Kidney (tissue), 14 donors: ENCODE results near the gene ADAMTSL5. TPM values are rescaled to one million over a fixed set of nuclear protein-coding genes. Genes with fewer than 3 reads are reported as not detected.

Source experiments
- DNase-seq, 5 donors: peaks; one replicate each; pipeline ENCODE4 v3.0.0-alpha.2; 2013 to 2020
- FAIRE-seq: peaks from 2 replicates; lab custom pipeline; 2012; peaks lifted over from hg19 to GRCh38; lab: Jason Lieb, UNC
- H3K27ac ChIP-seq, 2 donors: one replicate each; pipeline ENCODE4 v1.7.0; 2013; ENCODE audit warnings: low read depth in 2 of 2, low read length in 2 of 2, inconsistent platforms in 1 of 2
- H3K27me3 ChIP-seq: one replicate; pipeline ENCODE4 v1.7.1; 2013; ENCODE audit warnings: low read length, inconsistent platforms; ENCODE audit not compliant: control insufficient read depth, insufficient read depth
- H3K36me3 ChIP-seq, 3 donors: one replicate each; pipeline versions ENCODE4 v1.7.0 to v1.7.1; 2013; ENCODE audit warnings: low read length in 3 of 3, control low read depth in 1 of 3, inconsistent platforms in 1 of 3; ENCODE audit not compliant: insufficient read depth in 3 of 3, control insufficient read depth in 2 of 3
- H3K4me1 ChIP-seq, 3 donors: one replicate each; pipeline versions ENCODE4 v1.7.0 to v1.7.1; 2013; ENCODE audit warnings: low read length in 3 of 3, inconsistent platforms in 1 of 3, low read depth in 1 of 3; ENCODE audit not compliant: control insufficient read depth in 2 of 3, insufficient read depth in 2 of 3
- H3K4me3 ChIP-seq, 3 donors: one replicate each; pipeline versions ENCODE4 v1.7.0 to v1.8.1; 2013; ENCODE audit warnings: low read length in 3 of 3, control low read depth in 1 of 3, inconsistent platforms in 1 of 3
- H3K9ac ChIP-seq, 3 donors: one replicate each; pipeline versions ENCODE4 v1.7.0 to v1.7.1; 2013; ENCODE audit warnings: low read length in 3 of 3, control low read depth in 1 of 3, inconsistent platforms in 1 of 3
- H3K9me3 ChIP-seq, 3 donors: one replicate each; pipeline versions ENCODE4 v1.7.0 to v1.7.1; 2013; ENCODE audit warnings: low read length in 3 of 3, control low read depth in 1 of 3, inconsistent platforms in 1 of 3; ENCODE audit not compliant: control insufficient read depth in 2 of 3, insufficient read depth in 1 of 3
- intact Hi-C: fragments of 100-400 bp; cut with DNase I; formaldehyde crosslinking; loops from one replicate; pipeline ENCODE4 v1.11.1; 2022
- polyA plus RNA-seq: library from polyadenylated mRNA; stranded (reverse); fragments of 350-450 nt; fragmentation: Illumina TruSeq; extraction: RNeasy Lipid Tissue Mini Kit (QIAGEN cat#74804); gene quantifications from one replicate; pipeline ENCODE4 v1.2.3, GENCODE V29; 2014; ENCODE audit warnings: low read depth, low replicate concordance; ENCODE audit not compliant: insufficient read depth
- total RNA-seq: library from RNA; stranded (reverse); fragmentation: NEBNext Ultra II Directional; extraction: Animal tissue kit (Norgen Biotek cat#: 25700); gene quantifications from one replicate; pipeline ENCODE4 v1.2.1, GENCODE V29; 2021
- TF ChIP-seq, protein P1 (sequence below): IDR thresholded peaks from 3 replicates; pipeline ENCODE4 v1.5.1; 2012; ENCODE audit warnings: mild to moderate bottlenecking, moderate library complexity, borderline replicate concordance; ENCODE audit not compliant: insufficient read depth; ENCODE audit errors: extremely low read depth
- donor health status: control.
- donor health status: control.
- donor health status: control.
- donor health status: control.
- donor health status: control.
- donor health status: DM: yes; HTN: yes; CAD: no.
- donor health status: Normal renal cell carcinoma (clear cell type).

Gene ADAMTSL5
- total and polyA plus RNA-seq, 2 donors from 2014 or later: 1.4 to 4.6 TPM

GRCh38 chr19:1466018-1466460 is 46.8 kb downstream of the ADAMTSL5 start:
- peak in 2 of 5 donors; percentile 52 to 73 for DNase-seq

GRCh38 chr19:1465191-1466016 is 47.4 kb downstream of the ADAMTSL5 start:
- FAIRE-seq (no peak), DNase-seq (peak in 4 of 5 donors; percentile 69 to 84 (median 76))
- no peaks in the 10 kb centered on the region for H3K36me3 ChIP-seq
- TF ChIP-seq, protein P1, sequence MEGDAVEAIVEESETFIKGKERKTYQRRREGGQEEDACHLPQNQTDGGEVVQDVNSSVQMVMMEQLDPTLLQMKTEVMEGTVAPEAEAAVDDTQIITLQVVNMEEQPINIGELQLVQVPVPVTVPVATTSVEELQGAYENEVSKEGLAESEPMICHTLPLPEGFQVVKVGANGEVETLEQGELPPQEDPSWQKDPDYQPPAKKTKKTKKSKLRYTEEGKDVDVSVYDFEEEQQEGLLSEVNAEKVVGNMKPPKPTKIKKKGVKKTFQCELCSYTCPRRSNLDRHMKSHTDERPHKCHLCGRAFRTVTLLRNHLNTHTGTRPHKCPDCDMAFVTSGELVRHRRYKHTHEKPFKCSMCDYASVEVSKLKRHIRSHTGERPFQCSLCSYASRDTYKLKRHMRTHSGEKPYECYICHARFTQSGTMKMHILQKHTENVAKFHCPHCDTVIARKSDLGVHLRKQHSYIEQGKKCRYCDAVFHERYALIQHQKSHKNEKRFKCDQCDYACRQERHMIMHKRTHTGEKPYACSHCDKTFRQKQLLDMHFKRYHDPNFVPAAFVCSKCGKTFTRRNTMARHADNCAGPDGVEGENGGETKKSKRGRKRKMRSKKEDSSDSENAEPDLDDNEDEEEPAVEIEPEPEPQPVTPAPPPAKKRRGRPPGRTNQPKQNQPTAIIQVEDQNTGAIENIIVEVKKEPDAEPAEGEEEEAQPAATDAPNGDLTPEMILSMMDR: peak; percentile 45
- peaks cover 0 to 17% (median 0%) of the 10 kb centered on the region in 3 donors for H3K4me1 ChIP-seq
- H3K27me3 ChIP-seq: peaks cover 12% of the 10 kb centered on the region
- intact Hi-C loops: no loop called here
- H3K4me3 ChIP-seq: no peak overlapping the region
- H3K27ac ChIP-seq: no peak overlapping the region
- no peaks in the 10 kb centered on the region for H3K9me3 ChIP-seq
- H3K9ac ChIP-seq: no peak overlapping the region

More at GRCh38 chr19:1466018-1466460, 46.8 kb downstream of the ADAMTSL5 start:
- Histone ChIP-seq H3K9ac (no peak overlapping the region), H3K27ac (no peak overlapping the region), H3K36me3 (no peaks in the 10 kb centered on the region), H3K4me3 (no peak overlapping the region), H3K4me1 (peaks cover 0 to 21% (median 3%) of the 10 kb centered on the region in 3 donors), H3K27me3 (peaks cover 12% of the 10 kb centered on the region), H3K9me3 (no peaks in the 10 kb centered on the region)
- intact Hi-C loops: no loop called here
- TF ChIP-seq, protein P1: no peak
- no peak for FAIRE-seq

DNA sequence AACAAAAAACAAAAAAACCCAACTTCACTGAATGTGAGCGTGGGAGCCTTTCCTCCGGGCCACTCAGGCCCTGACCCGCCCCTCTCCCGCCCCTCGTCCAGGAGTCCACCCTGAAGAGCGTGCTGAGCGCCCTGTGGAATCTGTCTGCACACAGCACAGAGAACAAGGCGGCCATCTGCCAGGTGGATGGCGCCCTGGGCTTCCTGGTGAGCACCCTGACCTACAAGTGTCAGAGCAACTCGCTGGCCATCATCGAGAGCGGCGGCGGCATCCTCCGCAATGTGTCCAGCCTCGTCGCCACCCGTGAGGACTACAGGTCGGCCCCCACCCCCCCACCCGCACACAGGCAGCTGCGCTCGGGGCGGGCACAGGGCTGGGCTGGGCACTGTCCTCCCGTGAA is 51.0 kb downstream of the ADAMTSL5 start:
- Histone ChIP-seq H3K36me3 (no peaks in the 10 kb centered on the region), H3K9me3 (no peaks in the 10 kb centered on the region), H3K27me3 (peaks cover 13% of the 10 kb centered on the region), H3K27ac (no peak overlapping the region), H3K9ac (no peak overlapping the region), H3K4me3 (no peak overlapping the region), H3K4me1 (peaks cover 0 to 2% (median 0%) of the 10 kb centered on the region in 3 donors)
- TF ChIP-seq, protein P1: no peak
- DNase-seq (no peak), FAIRE-seq (no peak)
- intact Hi-C loops: no loop called here
